ENCODE results near the gene EIF3L. TPM values are rescaled to one million over a fixed set of nuclear protein-coding genes. Genes with fewer than 3 reads are reported as not detected.

EIF3L gene
- total RNA-seq, 1 experiment from 2014 or later = 290 TPM

- DNase-seq (ENCODE audit: extremely low read depth, low read depth) = no peak
Measured at GRCh38 chr22:37850801-37851200, 1.6 kb downstream of the EIF3L start.

- no peak for DNase-seq (ENCODE audit: extremely low read depth, low read depth)
Measured at GRCh38 chr22:37852418-37852817, 3.2 kb downstream of the EIF3L start.

- DNase-seq (ENCODE audit: extremely low read depth, low read depth) = no peak
Measured at GRCh38 chr22:37854946-37855345, 5.7 kb downstream of the EIF3L start.

- no peak for DNase-seq (ENCODE audit: extremely low read depth, low read depth)
Measured at GRCh38 chr22:37855462-37855861, 6.2 kb downstream of the EIF3L start.

GRCh38 chr22:37860796-37861421 is 11.7 kb downstream of the EIF3L start:
- no peak for DNase-seq (ENCODE audit: extremely low read depth, low read depth)

- no peak for DNase-seq (ENCODE audit: extremely low read depth, low read depth)
Measured at GRCh38 chr22:37862570-37863325, 13.5 kb downstream of the EIF3L start.

- no peak for DNase-seq (ENCODE audit: extremely low read depth, low read depth)
Measured at GRCh38 chr22:37865510-37865909, 16.3 kb downstream of the EIF3L start.

- no peak for DNase-seq (ENCODE audit: extremely low read depth, low read depth)
Measured at GRCh38 chr22:37870273-37870672, 21.1 kb downstream of the EIF3L start.

GRCh38 chr22:37880668-37881440 is 31.6 kb downstream of the EIF3L start:
- DNase-seq (ENCODE audit: extremely low read depth, low read depth) = no peak

- no peak for DNase-seq (ENCODE audit: extremely low read depth, low read depth)
Measured at GRCh38 chr22:37884420-37884819, 35.2 kb downstream of the EIF3L start.

GRCh38 chr22:37887584-37888378 is 38.6 kb downstream of the EIF3L start:
- no peak for DNase-seq (ENCODE audit: extremely low read depth, low read depth)

- DNase-seq (ENCODE audit: extremely low read depth, low read depth) = no peak
Measured at GRCh38 chr22:37891926-37892325, 42.7 kb downstream of the EIF3L start.

- DNase-seq (ENCODE audit: extremely low read depth, low read depth) = no peak
Measured at GRCh38 chr22:37892566-37893335, 43.5 kb downstream of the EIF3L start.

- no peak for DNase-seq (ENCODE audit: extremely low read depth, low read depth)
Measured at GRCh38 chr22:37893583-37893983, 44.4 kb downstream of the EIF3L start.

- no peak for DNase-seq (ENCODE audit: extremely low read depth, low read depth)
Measured at GRCh38 chr22:37894939-37895670, 45.9 kb downstream of the EIF3L start.

- DNase-seq (ENCODE audit: extremely low read depth, low read depth) = no peak
Measured at GRCh38 chr22:37896181-37896592, 47.0 kb downstream of the EIF3L start.

- no peak for DNase-seq (ENCODE audit: extremely low read depth, low read depth)
Measured at GRCh38 chr22:37896939-37897338, 47.7 kb downstream of the EIF3L start.

- DNase-seq (ENCODE audit: extremely low read depth, low read depth) = no peak
Measured at GRCh38 chr22:37897807-37898206, 48.6 kb downstream of the EIF3L start.

GRCh38 chr22:37898441-37899181 is 49.4 kb downstream of the EIF3L start:
- DNase-seq (ENCODE audit: extremely low read depth, low read depth) = no peak
